T-helper 1 cell treated with Interleukin-12 subunit alpha and Interleukin-12 subunit beta and Interleukin-4 antibody, amounts not matched to agents 30 μg/mL and 1 μg/mL, for 36 hours (primary cell): ENCODE measurements around the gene MED27.

Source experiments
- H3K27ac Mint-ChIP-seq: one replicate; pipeline ENCODE4 v1.8.0; 2021; ENCODE audit warnings: mild to moderate bottlenecking, mixed read lengths
- H3K27me3 Mint-ChIP-seq: one replicate; pipeline ENCODE4 v1.8.0; 2021; ENCODE audit warnings: low read depth, mixed read lengths
- H3K36me3 Mint-ChIP-seq: one replicate; pipeline ENCODE4 v1.8.0; 2021; ENCODE audit warnings: low read depth, mixed read lengths
- H3K4me1 Mint-ChIP-seq: one replicate; pipeline ENCODE4 v1.8.0; 2021; ENCODE audit warnings: low read depth, mixed read lengths
- H3K4me3 Mint-ChIP-seq: one replicate; pipeline ENCODE4 v1.8.0; 2021; ENCODE audit warnings: mild to moderate bottlenecking, moderate library complexity, mixed read lengths
- H3K9me3 Mint-ChIP-seq: one replicate; pipeline ENCODE4 v1.8.0; 2021; ENCODE audit warnings: mixed read lengths

Gene MED27

DNA sequence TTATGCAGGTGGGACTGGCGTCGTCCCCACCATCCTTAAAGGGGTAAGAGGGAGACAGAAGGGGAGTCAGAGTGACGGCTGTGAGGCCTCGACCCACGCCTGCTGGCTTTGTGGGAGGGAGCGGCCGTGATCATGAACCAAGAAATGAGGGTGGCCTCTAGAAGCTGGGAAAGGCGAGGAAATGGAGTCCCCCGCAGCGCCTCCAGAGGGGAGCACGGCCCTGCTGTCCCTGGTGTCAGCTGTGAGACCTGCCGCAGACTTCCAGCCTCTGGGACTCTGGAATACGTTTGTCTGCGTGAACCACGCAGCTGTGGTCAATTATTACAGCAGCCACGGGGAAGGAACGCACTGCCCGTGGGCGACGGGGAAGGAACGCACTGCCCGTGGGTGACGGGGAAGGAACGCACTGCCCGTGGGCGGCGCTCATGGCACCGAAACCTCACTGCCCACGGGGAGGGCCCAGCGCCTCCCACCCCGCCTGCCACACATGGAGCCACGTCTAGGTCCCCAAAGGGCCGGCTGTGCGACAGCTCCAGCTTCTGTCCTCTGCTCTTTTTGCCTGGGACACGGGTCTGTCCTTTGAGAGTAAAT is 231.0 kb downstream of the MED27 start:
- Mint-ChIP-seq H3K27me3 (peaks cover 4% of the 10 kb centered on the region), H3K9me3 (no peaks in the 10 kb centered on the region), H3K4me3 (no peak overlapping the region), H3K4me1 (peaks cover 7% of the 10 kb centered on the region), H3K36me3 (no peaks in the 10 kb centered on the region), H3K27ac (no peak overlapping the region)

DNA sequence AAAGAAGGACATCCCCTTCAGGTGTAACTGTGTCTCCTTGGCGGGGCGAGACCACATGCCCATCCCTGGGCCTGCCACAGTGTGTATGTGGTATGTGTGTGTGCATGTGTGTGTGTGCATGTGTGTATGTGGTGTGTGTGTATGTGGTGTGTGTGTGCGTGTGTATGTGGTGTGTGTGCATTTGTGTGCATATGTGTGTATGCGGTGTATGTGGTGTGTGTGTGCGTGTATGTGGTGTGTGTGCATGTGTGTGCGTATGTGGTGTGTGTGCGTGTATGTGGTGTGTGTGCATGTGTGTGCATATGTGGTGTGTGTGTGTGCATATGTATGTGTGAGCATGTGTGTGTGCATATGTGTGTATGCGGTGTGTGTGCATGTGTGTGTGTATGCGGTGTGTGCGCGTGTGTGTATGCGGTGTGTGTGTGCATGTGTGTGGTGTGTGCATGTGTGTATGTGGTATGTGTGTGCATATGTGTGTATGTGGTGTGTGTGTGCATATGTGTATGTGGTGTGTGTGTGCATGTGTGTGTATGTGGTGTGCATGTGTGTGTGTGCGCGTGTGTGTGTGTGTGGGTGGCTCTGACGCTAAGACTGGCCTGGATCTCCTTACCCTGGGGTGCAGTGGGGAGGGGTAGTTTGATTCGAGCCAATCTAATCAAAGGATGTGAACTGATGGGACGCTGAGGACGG is 231.9 kb downstream of the MED27 start:
- H3K4me3 Mint-ChIP-seq, result no peak overlapping the region

DNA sequence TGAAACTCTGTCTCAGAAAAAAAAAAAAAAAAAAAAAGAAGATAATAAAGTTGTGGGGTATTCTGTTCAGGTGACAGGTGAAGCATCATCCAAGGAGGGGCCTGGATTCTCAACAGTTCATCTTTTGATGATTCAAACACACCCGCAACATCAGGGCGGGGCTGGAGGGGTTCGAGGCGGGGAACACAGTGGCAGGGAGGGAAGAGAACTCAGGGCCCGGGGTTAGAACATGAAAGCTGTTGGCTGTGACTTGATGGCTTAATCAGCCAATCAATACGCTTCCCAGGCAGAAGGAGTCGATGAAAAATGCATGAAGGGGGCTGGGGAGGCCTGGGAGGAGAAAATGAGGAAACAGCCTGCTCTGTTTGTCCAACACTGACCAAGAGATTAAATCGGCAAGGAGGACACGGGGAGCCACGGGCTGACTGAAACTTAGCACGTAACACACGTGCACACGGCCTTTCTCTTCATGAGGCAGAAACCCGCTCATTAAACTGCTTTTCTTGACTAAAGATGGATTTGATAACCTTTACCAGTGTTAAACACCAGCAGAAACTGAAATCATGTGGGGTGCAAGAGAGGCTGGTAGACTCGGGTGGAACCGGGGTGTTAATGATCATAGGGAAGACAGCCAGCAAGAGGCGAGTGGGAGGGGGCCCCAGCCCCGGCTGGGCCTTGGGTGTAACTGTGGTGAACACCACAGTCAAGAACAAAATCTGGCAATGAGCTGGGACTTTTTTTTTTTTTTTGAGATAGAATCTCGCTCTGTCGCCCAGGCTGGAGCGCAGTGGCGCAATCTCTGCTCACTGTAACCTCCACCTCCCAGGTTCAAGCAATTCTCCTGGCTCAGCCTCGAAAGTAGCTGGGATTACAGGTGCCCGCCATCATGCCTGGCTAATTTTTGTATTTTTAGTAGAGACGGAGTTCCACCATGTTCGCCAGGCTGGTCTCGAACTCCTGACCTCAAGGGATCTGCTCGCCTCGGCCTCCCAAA is 234.1 kb downstream of the MED27 start:
- Mint-ChIP-seq H3K4me1 (peaks cover 5% of the 10 kb centered on the region), H3K4me3 (no peak overlapping the region), H3K27me3 (peaks cover 4% of the 10 kb centered on the region), H3K27ac (peak overlapping the region; percentile 24), H3K9me3 (no peaks in the 10 kb centered on the region), H3K36me3 (no peaks in the 10 kb centered on the region)

More for the DNA sequence above, 231.9 kb downstream of the MED27 start:
- no peaks in the 10 kb centered on the region for H3K36me3 Mint-ChIP-seq
- H3K9me3 Mint-ChIP-seq, result no peaks in the 10 kb centered on the region
- peaks cover 7% of the 10 kb centered on the region for H3K4me1 Mint-ChIP-seq
- no peak overlapping the region for H3K27ac Mint-ChIP-seq
- H3K27me3 Mint-ChIP-seq, result peaks cover 4% of the 10 kb centered on the region

DNA sequence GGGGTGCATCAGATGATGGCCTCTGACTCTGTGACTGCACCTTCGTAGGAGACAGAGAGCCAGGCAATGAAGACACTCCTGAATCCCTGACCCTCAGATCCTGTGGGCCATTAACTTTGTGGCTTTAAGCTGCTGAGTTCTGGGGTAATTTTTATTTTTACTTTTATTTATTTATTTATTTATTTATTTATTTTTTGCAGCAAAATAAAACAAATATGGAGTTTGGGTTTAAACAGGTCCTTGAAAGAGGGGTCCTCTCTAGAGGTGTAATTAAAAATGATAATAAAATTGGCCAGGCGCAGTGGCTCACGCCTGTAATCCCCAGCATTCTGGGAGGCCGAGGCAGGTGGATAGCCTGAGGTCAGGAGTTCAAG is 234.9 kb downstream of the MED27 start:
- Mint-ChIP-seq H3K27me3 (peaks cover 4% of the 10 kb centered on the region), H3K4me1 (peaks cover 12% of the 10 kb centered on the region), H3K9me3 (no peaks in the 10 kb centered on the region), H3K36me3 (no peaks in the 10 kb centered on the region), H3K4me3 (no peak overlapping the region), H3K27ac (no peak overlapping the region)

DNA sequence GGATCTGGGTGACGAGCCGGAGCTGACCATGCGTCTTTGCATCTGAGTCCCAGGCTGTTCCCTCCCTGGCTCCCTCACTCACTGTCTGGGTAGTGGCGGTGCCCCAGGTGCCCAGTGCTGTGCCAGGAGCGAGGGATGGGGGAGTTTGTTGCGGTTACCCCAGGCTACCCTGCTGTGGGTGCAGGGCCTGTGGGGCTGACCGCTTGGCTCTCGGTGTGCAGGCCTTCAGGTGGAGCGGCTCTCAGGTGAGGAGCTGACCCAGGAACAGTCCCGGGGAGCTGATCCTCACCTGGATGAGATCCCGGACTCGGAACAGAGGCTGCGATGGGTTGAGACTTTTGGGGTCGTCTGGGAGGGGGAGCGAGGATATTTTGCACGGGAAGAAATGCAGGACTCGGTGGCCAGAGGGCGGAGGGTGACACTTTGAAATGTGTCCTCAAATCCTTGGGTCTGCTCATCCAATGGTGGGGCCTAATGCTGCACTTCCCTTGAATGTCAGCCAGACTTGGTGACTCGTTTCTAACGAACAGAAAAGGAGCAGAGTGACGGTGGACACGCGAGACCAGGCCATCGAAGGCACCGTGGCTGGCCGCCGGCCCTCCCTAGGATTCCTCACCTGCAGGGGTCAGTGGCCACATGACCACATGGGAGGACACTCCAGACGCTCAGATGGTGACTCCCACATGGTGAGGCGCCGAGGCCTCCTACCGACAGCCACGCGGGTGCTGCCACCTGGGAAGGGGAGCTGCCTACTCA is 235.5 kb downstream of the MED27 start:
- Mint-ChIP-seq H3K4me1 (peaks cover 17% of the 10 kb centered on the region), H3K9me3 (no peaks in the 10 kb centered on the region), H3K36me3 (no peaks in the 10 kb centered on the region), H3K27ac (no peak overlapping the region), H3K4me3 (no peak overlapping the region), H3K27me3 (peaks cover 4% of the 10 kb centered on the region)

DNA sequence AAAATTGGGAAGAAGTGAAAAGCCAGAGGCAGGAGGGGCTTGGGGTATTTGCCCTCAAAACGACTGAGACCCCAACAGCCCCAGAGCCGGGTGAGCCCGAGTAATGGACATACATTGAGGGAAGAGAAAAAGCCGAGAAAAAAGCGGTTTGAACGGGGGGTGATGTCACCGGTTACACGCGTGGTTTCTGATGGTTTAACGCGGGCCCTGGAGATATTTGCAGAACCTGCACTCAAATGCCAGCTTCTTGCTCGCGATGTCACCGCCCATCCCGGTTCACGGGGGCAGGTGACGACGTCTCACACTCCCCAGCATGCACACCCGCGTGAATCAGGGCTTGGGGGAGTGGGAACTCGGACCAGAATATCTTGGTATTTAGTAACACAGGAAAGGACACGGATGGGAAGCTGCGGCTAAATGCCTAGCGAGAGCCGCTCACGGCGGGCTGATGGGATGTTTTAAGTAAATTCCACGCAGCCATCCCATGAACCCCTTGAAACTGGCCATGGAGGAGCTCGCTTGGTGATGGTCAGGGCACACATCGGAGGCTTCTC is 237.8 kb downstream of the MED27 start:
- Mint-ChIP-seq H3K9me3 (no peaks in the 10 kb centered on the region), H3K27ac (peak overlapping the region; percentile 31), H3K36me3 (no peaks in the 10 kb centered on the region), H3K4me1 (peaks cover 19% of the 10 kb centered on the region), H3K4me3 (no peak overlapping the region), H3K27me3 (peaks cover 4% of the 10 kb centered on the region)

DNA sequence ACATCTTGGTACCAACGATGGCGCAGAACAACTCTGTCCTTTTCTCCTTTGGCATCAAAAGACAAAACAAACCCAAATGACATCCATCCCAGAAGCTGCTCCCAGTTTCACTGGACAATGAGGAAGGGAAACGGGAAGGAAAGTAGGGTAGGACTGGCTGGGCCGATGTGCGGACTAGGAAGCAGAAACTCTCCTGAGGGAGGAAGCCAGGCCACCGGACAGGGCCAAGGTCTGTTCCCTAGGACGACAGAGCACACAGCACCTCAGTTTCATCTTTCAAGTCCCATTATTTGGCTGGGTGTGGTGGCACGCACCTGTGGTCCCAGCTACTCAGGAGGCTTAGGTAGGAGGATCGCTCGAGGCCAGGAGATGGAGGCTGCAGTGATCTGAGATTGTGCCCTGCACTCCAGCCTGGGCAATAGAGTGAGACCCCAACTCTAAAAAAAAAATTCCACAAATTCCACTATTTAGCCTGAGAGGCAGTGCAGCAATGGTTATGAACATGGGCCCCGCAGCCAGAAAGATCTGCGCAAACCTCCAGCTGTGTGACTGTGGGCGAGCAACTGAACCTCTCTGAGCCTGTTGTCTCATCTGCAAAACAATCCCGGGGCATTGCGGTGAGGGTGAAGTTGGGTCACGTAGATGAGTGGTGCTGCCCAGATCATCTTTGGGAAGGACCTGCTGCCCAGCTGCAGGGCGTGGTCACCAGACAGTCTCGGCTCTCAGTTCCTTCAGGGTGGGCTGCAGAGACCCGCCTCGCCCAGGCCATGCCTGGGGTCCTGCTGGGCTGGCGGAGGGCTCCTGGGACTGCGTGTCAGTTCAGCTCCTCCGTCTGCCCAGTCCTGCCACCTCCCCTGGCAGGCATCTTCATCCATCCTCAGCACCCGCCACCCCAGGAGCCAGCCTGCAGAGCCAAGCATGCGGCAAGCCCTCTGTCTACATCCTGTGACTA is 238.6 kb downstream of the MED27 start:
- peaks cover 4% of the 10 kb centered on the region for H3K27me3 Mint-ChIP-seq
- H3K36me3 Mint-ChIP-seq, result no peaks in the 10 kb centered on the region
- H3K27ac Mint-ChIP-seq, result peak overlapping the region; percentile 99
- H3K4me3 Mint-ChIP-seq, result no peak overlapping the region
- peaks cover 5% of the 10 kb centered on the region for H3K9me3 Mint-ChIP-seq
- H3K4me1 Mint-ChIP-seq, result peaks cover 19% of the 10 kb centered on the region

DNA sequence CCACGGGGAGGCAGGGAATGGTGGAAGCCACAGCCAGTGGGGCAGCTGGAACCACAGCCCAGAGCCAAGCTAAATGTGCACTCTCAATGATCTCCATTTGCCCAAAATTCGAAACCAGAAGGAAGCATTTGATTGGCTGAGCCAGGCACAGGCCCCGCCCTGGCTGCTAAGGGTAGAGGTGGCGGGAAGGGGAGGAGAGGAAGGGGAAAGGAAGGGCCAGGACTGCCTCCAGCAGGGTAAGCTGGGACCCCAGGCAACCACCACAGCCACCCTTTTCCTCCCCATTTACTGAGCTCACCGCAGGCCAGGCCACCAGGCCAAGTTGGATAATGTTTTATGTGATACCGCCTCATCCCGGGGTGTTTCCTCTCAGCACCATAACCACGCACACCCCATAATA is 239.4 kb downstream of the MED27 start:
- H3K27ac Mint-ChIP-seq, result peak overlapping the region; percentile 99
- no peaks in the 10 kb centered on the region for H3K36me3 Mint-ChIP-seq
- H3K4me1 Mint-ChIP-seq, result peaks cover 17% of the 10 kb centered on the region
- peak overlapping the region; percentile 62 for H3K4me3 Mint-ChIP-seq
- peaks cover 7% of the 10 kb centered on the region for H3K9me3 Mint-ChIP-seq
- H3K27me3 Mint-ChIP-seq, result no peaks in the 10 kb centered on the region

DNA sequence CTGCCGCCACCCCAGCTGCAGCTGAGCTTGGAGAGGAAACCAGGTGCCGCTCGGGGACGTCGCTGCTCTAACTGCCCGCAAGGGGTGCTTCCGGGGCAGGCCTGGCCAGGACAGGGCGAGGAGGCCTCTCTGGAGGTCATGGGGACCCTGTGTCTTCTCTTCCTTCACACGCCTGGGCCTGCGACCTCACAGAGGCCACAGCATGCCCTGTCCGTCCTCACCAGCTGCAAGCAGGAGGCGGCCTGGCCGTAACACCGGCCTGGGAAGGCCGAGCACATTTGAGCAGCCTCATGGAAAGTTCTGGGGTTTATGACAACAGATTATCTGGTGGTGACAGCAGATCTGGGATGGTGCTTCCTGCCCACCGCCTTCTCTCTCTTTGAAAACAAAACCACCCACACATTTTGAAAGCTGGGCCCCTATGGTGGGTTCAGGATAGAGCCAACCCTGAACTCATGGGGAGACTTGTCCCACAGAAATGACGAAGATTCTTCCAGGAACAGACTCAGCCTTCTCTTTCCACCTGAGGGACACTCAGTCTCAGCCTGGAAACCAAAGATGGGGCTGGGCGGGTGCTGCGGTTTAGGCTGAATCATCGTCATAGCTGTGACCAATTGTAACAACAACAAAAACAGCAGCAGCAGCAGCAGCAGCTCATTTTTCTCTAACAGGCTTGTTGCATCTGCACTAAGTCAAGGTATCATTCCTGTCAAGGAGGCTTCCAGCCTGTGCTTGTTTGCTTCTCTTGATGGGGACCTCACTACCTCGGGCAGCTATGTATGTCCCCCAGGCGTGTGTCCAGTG is 240.2 kb downstream of the MED27 start:
- peak overlapping the region; percentile 99 for H3K27ac Mint-ChIP-seq
- peak overlapping the region; percentile 62 for H3K4me3 Mint-ChIP-seq
- no peaks in the 10 kb centered on the region for H3K27me3 Mint-ChIP-seq

DNA sequence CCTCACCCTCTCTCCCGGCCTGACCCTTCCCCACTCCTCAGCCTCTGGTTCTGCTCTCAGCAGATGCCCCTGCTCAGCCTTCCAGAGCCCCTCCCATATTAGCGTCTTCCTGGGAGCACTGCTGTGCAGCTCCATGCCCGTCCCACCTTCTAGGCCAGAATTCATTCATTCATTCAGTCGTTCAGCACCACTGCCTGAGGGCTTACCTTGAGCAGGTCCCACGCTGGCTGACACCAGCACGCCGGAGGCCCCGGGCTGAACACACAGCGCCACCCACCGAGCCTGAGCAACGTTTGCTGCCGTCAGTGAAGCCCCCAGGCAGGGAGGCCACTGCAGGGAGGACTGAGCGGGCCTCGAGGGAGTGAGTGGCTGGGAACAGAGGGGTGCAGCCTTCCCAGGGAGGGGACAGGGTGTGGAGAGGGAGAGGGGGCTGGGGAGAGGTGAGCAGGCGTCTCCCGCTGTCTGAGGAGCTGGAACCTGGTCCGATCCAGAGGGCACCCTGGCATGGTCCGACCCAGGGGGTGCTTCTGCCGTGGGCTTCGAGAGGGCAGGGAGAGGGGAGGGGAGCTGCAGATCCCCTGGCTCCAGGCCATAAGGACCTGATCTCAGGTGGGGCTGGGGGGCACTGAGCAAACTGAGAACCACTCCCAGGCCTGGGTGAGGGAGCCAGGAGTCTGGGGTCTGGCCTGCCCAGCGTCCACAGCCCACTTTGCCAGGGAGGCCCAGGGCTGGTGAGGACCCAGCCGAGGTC is 241.0 kb downstream of the MED27 start:
- Mint-ChIP-seq H3K9me3 (peaks cover 15% of the 10 kb centered on the region), H3K27ac (peak overlapping the region; percentile 58), H3K4me1 (peaks cover 20% of the 10 kb centered on the region), H3K27me3 (no peaks in the 10 kb centered on the region), H3K36me3 (peaks cover 1% of the 10 kb centered on the region), H3K4me3 (no peak overlapping the region)

More for the DNA sequence above, 240.2 kb downstream of the MED27 start:
- peaks cover 7% of the 10 kb centered on the region for H3K9me3 Mint-ChIP-seq
- H3K4me1 Mint-ChIP-seq, result peaks cover 20% of the 10 kb centered on the region
- H3K36me3 Mint-ChIP-seq, result peaks cover 1% of the 10 kb centered on the region

DNA sequence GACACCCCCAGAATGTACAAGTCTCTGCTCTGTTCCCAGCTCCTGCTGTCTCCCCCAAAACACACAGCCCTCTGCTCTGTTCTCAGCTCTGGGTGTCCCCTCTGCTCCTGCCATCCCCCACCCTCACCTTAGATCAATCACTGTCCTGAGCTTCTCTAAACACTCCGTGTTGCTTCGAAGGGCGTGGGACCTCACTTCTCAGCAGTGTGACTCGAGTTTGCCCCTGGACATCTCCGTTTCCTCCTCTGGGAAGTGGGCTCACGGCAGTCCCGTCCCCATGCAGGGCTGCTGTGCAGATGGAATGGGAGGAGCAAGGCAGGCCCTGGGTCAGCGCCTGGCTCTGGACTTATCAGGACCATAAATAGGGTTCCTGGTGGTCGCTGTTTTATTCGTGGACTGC is 241.8 kb downstream of the MED27 start:
- peaks cover 1% of the 10 kb centered on the region for H3K36me3 Mint-ChIP-seq
- peaks cover 5% of the 10 kb centered on the region for H3K27me3 Mint-ChIP-seq
- H3K9me3 Mint-ChIP-seq, result peaks cover 16% of the 10 kb centered on the region
- peaks cover 21% of the 10 kb centered on the region for H3K4me1 Mint-ChIP-seq
- H3K27ac Mint-ChIP-seq, result peak overlapping the region; percentile 46
- no peak overlapping the region for H3K4me3 Mint-ChIP-seq

DNA sequence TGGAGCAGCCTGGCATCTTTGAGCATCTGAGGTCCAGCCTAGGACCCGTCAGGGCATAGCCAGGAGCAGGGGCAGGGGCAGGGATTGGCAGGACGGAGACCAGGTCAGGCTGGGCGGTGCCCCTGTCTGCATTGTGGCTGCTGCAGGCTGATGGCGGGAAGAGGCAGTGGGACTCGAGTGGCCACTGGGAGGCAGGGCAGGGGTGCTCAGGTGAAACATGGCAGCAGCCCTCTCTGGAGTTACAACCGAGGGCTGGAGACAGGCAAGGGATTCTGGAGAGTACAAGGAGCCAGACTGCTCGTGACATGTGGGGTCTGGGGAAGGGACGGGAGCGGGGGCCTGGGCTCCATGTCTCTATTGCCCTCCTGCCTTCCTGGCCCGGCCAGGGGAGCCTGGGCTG is 242.4 kb downstream of the MED27 start:
- H3K36me3 Mint-ChIP-seq, result peaks cover 1% of the 10 kb centered on the region
- H3K27me3 Mint-ChIP-seq, result peaks cover 10% of the 10 kb centered on the region
- no peak overlapping the region for H3K4me3 Mint-ChIP-seq
- no peak overlapping the region for H3K27ac Mint-ChIP-seq
- H3K9me3 Mint-ChIP-seq, result peaks cover 16% of the 10 kb centered on the region
- H3K4me1 Mint-ChIP-seq, result peaks cover 25% of the 10 kb centered on the region
